IPS DF 4.7 (cell line): ENCODE results near the gene PATJ.
"Not testable (repeated sequence)": the region's sequence is repeated elsewhere in the genome, so short reads cannot be mapped to it uniquely, and the experiment has no call there.

Experiments used
- DNase-seq: peaks from one replicate; pipeline ENCODE4 v3.0.0-alpha.2; 2013; ENCODE audit warnings: low spot score; ENCODE audit errors: extremely low read depth

PATJ gene

DNA sequence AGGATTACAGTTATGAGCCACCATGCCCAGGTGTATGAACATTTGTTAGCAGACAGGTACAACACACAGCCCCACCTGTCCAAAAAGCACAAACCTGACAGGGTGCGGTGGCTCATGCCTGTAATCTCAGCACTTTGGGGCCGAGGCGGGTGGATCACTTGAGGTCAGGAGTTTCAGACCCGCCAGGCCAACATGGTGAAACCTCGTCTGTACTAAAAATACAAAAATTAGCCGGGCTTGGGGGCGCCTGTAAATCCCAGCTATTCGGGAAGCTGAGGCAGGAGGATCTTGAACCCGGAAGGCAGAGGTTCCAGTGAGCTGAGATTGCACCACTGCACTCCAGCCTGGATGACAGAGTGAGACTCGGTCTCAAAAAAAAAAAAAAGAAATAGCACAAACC is 428.1 kb downstream of the PATJ start:
- DNase-seq = not testable (repeated sequence)

- DNase-seq = no peak
These were observed 433.4 kb downstream of the PATJ start for GRCh38 chr1:62175568-62176179.

DNA sequence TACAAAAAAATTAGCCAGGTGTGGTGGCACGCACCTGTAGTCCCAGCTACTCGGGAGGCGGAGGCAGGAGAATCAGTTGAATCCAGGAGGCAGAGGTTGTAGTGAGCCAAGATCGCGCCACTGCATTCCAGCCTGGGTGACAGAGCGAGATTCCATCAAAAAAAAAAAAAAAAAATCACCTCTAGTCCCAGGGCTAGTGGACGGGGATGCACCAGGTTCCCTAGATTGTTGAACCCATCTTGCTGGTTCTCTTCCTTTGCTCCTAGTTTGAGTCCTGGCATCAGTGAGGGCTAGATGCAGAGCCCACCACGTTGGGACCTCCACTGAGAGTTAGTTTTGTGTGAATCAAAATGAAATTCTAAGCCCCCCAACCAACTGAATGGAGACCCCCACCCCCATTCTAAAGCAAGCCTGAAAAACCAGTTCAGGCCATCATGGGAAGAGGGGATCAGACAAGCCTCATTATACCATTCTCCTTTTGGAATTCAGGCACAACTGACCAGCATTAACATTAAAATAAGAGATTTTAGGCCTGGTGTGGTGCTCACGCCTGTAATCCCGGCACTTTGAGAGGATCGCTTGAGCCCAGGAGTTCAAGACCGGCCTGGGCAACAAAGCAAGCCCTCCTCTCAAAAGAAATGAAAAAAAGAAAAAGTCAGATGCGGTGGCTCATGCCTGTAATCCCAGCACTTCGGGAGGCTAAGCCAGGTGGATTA is 434.5 kb downstream of the PATJ start:
- DNase-seq = no peak

GRCh38 chr1:62177621-62178020 is 435.3 kb downstream of the PATJ start:
- DNase-seq = no peak

- no peak for DNase-seq
These were observed 436.1 kb downstream of the PATJ start for GRCh38 chr1:62178372-62178771.

DNA sequence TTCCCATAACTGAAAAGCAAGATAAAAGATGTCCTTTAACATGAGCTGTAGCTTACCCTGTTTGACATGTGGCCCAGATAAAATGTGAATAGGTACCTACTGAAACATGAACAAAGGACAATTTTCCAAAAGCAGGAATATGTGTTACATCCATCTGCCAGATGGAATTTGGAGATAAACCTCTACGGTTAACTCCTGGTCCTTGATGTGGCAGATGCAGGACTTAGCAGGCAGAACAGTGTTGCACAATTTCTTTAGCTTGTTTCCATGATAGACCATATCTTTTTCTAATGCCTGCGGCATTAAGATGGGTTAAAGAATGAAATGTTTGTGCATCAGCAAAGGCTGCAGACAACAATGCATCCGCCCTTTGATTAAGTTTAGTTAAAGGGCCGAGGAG is 437.8 kb downstream of the PATJ start:
- DNase-seq = not testable (repeated sequence)

- no peak for DNase-seq
These were observed 438.4 kb downstream of the PATJ start for GRCh38 chr1:62180639-62181038.

DNA sequence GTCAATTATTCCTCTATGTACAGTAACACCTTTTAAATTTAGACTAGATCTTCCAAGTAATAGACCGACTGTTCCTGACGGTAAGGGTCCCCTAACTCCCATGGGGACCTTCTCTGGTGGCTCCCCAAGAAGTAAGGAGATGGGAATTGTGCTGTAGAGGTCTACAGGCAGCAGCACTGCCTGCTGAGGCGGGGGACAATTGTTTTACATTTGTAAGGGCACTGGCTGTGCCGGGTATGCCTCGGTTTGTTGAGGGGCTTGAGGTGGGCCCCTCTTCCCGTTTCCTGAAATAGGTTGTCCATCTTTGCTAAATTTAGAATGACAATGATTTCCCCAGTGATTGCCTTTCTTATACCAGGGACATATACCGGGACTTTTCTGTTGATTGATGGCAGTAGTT is 439.3 kb downstream of the PATJ start:
- no peak for DNase-seq

GRCh38 chr1:62182157-62182556 is 439.9 kb downstream of the PATJ start:
- DNase-seq = not testable (repeated sequence)

DNA sequence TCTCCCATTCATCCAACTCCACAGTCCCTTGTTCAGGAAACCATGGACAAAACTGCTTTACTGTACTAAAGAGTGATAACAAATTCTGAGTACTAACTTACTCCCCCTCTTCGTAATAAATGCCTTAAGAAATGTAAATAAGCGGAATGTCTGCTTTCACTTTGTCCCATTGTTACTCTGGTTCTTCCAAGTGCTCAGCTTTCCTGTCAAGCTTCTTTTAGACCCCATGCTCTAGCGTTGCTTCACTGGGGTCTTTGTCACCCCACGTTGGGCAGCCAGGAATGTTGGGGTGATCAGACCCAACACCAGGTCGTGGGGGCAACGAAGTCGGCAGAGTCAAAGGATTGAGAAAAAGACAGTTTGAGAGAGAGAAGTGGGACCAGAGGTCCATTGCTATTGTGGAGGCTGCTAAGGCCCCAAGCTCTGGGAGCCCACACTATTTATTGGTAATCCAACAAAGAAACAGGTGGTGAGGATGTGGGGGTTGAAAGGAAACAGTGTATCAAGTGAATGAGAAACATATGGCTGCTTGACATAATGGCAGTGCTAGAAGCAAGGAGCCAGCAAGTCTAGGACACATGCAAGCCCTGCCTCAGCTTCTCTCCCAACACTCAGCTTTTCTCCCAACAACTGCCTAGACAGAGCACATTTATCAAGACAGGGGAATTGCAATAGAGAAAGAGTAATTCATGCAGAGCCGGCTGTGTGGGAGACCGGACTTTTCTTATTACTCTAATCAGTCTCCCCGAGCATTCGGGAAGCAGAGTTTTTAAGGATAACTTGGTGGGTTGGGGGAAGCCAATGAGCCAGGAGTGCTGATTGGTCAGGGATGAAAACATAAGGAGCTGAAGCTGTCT is 441.1 kb downstream of the PATJ start:
- DNase-seq = not testable (repeated sequence)

DNA sequence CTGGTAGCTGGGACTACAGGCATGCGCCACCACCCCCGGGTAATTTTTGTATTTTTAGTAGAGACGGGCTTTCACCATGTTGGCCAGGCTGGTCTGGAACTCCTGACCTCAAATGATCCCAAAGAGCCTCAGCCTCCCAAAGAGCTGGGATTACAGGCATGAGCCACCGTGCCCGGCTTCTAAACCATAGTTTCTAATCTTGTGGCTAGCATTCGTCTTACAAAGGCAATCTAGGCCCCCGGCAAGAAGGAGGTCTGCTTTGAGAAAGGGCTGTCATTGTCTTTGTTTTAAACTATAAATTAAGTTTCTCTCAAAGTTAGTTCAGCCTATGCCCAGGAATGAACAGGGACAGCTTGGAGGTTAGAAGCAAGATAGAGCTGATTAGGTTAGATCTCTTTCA is 442.1 kb downstream of the PATJ start:
- DNase-seq = no peak

DNA sequence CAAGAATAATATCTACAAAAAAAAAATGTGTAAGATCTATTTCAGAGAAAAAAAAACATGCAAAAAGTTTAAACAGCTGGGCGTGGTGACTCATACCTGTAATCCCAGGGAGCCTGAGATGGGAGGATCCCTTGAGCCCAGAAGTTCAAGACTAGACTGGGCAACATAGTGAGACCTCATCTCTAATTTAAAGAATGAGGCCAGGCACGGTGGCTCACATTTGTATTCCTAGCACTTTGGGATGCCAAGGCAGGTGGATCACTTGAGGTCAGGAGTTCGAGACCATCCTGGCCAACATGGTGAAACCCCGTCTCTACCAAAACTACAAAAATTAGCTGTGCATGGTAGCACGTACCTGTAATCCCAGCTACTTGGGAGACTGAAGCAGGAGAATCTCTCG is 443.0 kb downstream of the PATJ start:
- not testable (repeated sequence) for DNase-seq

GRCh38 chr1:62185677-62186076 is 443.4 kb downstream of the PATJ start:
- DNase-seq = no peak

DNA sequence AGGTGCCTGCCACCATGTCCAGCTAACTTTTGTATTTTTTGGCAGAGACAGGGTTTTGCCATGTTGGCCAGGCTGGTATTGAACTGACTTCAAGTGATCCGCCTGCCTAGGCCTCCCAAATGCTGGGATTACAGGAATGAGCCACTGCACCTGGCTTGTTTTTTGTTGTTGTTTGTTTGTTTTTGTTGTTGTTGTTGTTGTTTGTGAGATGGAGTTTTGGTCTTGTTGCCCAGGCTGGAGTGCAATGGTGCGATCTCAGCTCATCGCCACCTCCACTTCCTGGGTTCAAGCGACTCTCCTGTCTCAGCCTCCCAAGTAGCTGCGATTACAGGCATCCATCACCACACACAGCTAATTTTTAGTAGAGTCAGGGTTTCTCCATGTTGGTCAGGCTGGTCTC is 445.3 kb downstream of the PATJ start:
- DNase-seq = no peak

GRCh38 chr1:62188111-62188510 is 445.8 kb downstream of the PATJ start:
- no peak for DNase-seq

DNA sequence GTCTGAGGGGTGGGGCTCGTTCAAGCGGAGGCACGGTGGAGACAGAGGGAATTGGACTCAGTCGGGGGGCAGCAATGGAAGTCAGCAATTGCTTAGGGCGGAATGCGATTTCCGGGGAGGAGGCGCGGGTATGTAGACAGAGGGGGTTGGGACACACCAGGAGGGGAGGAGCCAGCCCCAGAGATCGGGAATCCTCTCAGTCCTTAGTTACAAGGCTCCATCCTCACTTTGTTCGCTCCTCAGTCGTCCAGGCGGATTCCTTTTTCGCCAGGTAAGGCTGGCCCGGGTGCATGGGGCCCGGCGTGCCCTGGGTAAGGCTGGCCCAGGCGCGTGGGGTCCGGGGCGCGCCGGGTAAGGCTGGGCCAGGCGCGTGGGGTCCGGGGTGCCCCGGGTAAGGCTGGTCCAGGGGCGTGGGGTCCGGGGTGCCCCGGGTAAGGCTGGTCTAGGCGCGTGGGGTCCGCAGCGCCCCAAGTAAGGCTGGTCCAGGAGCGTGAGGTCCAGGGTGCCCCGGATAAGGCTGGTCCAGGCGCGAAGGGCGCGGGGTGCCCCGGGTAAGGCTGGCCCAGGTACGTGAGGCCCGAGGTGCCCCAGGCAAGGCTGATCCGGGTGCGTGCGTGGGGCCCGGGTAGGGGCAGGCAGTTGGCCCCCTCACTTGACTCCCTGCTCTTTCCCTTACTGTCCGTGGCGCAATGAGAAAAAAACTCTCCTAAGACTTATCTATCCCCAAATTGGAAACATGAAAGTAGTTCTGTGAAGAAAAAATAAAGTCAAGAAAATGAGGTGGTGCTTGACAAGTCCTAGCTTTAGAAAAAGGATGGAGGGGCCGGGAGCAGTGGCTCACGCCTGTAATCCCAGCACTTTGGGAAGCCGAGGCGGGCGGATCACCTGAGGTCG is 452.6 kb downstream of the PATJ start, which contains the start of gene L1TD1:
Gene L1TD1 (plus strand): TSS at position 199 of the 894 bp plus-strand sequence. CDS start 11,780 bp downstream, outside the sequence.
- no peak for DNase-seq

DNA sequence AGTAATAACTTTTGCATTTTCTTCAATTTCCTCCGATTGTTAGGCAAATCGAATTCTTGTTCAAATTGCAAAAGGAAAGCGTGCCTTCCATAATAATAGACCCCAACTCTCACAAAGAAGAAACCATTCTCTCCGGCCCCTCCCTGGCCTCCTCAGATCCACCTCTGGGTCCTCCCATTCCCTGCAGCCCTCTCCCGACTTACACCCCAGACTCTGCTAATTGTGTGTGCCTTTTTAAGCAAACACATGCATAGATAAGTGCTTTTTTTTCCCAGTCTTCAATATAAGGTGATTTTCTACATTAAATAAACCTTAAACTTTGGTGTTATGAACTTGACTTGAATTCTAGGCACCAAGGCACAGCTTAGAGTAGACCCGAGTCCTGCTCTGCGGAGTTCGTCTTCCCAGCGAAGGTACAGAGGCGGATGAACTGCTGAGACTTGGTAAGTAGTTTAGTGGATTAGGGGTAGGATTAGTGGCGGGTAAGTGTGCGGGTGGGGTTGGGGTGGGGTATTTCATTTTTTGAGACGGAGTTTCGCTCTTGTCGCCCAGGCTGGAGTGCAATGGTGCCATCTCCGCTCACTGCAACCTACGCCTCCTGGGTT is 453.9 kb downstream of the PATJ start:
- no peak for DNase-seq

- no peak for DNase-seq
These were observed 455.9 kb downstream of the PATJ start for GRCh38 chr1:62198069-62198780.

DNA sequence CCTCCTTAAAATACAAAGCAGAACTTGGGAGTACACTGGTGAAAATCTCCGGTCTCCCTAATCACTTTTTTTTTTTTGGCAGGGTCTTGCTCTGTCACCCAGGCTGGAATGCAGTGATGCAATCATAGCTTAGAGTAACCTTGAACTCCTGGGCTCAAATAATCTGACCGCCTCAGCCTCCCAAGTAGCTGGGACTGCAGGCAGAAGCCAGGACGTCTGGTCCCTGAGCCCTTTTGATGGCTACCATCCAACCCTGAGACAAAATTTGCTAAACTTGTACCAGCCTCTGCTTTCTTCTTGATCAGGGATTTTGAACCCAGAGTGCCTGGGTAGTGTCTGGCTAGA is 456.5 kb downstream of the PATJ start:
- DNase-seq = no peak

DNA sequence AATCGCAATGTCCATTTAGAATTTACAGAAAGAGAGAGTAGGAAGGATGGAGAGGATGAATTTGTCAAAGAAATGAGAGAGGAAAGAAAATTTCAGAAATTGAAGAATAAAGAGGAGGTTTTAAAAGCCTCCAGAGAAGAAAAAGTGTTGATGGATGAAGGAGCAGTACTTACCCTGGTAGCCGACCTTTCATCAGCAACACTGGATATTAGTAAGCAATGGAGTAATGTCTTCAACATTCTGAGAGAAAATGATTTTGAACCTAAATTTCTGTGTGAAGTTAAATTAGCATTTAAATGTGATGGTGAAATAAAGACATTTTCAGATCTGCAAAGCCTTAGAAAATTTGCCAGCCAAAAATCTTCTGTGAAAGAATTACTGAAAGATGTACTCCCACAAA is 464.9 kb downstream of the PATJ start:
- DNase-seq = no peak
